HL-60 (cell line): ENCODE data around the gene PLAAT3.

Experiments used
- DNase-seq, 2 experiments: peaks; one replicate each; pipeline ENCODE4 v3.0.0-alpha.2; 2010 to 2020; ENCODE audit warnings: low read depth in 1 of 2, low spot score in 1 of 2
- H3K27ac ChIP-seq: fragments of 250-450 bp; sonication (Bioruptor Pico); replicated peaks from 2 replicates; pipeline ENCODE4 v1.5.1; 2020; ENCODE audit warnings: mild to moderate bottlenecking, moderate library complexity
- H3K27me3 ChIP-seq: fragments of 250-450 bp; sonication (Bioruptor Pico); 2 replicates; pipeline ENCODE4 v1.5.1; 2021; ENCODE audit warnings: mild to moderate bottlenecking, moderate library complexity; ENCODE audit not compliant: insufficient read depth, poor library complexity, severe bottlenecking
- H3K4me3 ChIP-seq: replicated peaks from 2 replicates; pipeline ENCODE4 v1.5.1; 2011; ENCODE audit warnings: mild to moderate bottlenecking, control low read depth, low read length; ENCODE audit not compliant: insufficient read depth
- GABPA ChIP-seq: IDR thresholded peaks from 2 replicates; pipeline ENCODE4 v1.6.1; 2012; ENCODE audit warnings: low read depth
- POLR2AphosphoS5 ChIP-seq: IDR thresholded peaks from 2 replicates; pipeline ENCODE4 v1.6.1; 2012; ENCODE audit warnings: low read depth
- SPI1 ChIP-seq: IDR thresholded peaks from 2 replicates; pipeline ENCODE4 v1.6.1; 2012; ENCODE audit warnings: low read depth, mild to moderate bottlenecking, borderline replicate concordance
- TF ChIP-seq, protein P1 (sequence below): IDR thresholded peaks from 2 replicates; pipeline ENCODE4 v1.6.1; 2012; ENCODE audit warnings: low read depth; ENCODE audit not compliant: insufficient replicate concordance
- TF ChIP-seq, protein P2 (sequence below): IDR thresholded peaks from one replicate; pipeline ENCODE4 v1.5.1; 2011; ENCODE audit warnings: low read length, control low read depth, inconsistent platforms; ENCODE audit not compliant: insufficient read depth

Gene PLAAT3

DNA sequence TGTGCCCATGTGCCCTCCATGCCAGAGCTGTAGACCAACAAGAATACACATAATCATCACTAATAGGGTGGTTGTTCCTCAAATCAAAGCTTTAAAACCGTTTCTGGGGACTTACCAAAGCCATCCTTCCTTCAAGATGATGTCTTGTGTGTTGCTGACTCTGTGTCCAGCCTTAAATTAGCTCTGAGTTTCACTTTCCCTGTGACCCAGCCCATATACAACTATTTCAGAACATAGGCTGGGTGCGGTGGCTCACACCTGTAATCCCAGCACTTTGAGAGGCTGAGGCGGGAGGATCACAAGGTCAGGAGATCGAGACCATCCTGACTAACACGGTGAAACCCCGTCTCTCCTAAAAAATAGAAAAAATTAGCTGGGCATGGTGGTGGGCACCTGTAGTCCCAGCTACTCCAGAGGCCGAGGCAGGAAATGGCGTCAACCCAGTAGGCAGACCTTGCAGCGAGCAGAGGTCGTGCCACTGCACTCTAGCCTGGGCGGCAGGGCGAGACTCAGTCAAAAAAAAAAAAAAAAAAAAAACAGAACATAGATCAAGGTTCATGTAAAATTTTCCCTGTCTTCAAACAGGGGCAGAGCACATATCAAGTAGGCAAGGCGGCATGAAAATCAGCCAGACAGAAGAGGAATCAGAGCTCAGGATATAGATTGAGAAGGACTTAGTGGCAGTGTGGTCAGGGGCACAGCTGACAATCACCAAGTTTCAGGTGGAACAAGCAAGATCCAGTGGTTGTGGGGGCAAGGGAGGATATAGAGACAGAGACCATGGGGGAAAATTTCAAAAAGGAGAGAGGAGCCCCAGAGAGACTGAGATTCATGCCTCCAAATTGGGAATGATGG is 50.8 kb downstream of the PLAAT3 start, which contains the start of gene PLAAT2:
PLAAT2 (minus strand) TSS at position 179 of the 855 bp plus-strand sequence; CDS start at position 124, 55 bp downstream.
- H3K4me3 ChIP-seq = no peak within 1 kb of the TSS
- no peak for DNase-seq
- H3K27ac ChIP-seq = no peak within 1 kb of the TSS
- TF ChIP-seq, protein P1, sequence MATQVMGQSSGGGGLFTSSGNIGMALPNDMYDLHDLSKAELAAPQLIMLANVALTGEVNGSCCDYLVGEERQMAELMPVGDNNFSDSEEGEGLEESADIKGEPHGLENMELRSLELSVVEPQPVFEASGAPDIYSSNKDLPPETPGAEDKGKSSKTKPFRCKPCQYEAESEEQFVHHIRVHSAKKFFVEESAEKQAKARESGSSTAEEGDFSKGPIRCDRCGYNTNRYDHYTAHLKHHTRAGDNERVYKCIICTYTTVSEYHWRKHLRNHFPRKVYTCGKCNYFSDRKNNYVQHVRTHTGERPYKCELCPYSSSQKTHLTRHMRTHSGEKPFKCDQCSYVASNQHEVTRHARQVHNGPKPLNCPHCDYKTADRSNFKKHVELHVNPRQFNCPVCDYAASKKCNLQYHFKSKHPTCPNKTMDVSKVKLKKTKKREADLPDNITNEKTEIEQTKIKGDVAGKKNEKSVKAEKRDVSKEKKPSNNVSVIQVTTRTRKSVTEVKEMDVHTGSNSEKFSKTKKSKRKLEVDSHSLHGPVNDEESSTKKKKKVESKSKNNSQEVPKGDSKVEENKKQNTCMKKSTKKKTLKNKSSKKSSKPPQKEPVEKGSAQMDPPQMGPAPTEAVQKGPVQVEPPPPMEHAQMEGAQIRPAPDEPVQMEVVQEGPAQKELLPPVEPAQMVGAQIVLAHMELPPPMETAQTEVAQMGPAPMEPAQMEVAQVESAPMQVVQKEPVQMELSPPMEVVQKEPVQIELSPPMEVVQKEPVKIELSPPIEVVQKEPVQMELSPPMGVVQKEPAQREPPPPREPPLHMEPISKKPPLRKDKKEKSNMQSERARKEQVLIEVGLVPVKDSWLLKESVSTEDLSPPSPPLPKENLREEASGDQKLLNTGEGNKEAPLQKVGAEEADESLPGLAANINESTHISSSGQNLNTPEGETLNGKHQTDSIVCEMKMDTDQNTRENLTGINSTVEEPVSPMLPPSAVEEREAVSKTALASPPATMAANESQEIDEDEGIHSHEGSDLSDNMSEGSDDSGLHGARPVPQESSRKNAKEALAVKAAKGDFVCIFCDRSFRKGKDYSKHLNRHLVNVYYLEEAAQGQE = no peak
- no peak for TF ChIP-seq POLR2AphosphoS5
- TF ChIP-seq SPI1 = no peak
- TF ChIP-seq, protein P2, sequence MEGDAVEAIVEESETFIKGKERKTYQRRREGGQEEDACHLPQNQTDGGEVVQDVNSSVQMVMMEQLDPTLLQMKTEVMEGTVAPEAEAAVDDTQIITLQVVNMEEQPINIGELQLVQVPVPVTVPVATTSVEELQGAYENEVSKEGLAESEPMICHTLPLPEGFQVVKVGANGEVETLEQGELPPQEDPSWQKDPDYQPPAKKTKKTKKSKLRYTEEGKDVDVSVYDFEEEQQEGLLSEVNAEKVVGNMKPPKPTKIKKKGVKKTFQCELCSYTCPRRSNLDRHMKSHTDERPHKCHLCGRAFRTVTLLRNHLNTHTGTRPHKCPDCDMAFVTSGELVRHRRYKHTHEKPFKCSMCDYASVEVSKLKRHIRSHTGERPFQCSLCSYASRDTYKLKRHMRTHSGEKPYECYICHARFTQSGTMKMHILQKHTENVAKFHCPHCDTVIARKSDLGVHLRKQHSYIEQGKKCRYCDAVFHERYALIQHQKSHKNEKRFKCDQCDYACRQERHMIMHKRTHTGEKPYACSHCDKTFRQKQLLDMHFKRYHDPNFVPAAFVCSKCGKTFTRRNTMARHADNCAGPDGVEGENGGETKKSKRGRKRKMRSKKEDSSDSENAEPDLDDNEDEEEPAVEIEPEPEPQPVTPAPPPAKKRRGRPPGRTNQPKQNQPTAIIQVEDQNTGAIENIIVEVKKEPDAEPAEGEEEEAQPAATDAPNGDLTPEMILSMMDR = no peak
- no peak for TF ChIP-seq GABPA
- no peaks in the 10 kb centered on the region for H3K27me3 ChIP-seq

DNA sequence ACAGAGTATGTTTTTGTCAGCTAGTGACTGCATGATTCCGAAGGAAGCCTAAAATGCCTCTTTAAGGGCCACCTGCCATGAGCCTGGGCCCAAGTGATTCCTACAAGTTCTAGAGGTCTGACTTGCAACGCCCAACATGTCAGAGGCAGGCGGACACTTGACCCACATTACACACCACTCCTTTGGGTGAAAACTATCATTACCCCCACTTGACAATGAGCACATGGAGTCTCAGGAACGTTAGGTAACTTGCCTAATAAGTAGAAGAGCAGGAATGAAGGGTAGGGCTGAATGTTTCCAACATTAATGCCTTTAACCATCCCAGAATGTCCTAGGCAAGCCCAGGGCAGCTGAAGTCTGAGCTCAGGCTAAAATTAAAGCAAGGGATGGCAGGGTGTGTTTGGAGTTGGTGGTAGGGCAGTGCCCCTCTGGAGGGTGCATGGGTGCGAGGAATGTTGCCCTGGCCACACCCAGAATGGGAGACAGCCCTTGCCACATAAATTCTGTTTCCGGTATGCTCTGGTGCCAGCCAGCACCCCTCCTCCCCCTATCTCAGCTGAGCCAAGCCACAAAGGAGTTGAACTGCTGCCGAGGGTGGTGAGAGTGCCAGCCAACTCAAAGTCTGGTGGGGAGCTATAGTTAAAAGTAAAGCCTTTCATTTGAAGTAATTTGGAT is 53.6 kb downstream of the PLAAT3 start:
- DNase-seq = peak in 1 of 2 experiments; percentile 20
- Histone ChIP-seq H3K4me3 (no peak overlapping the region), H3K27me3 (no peaks in the 10 kb centered on the region), H3K27ac (no peak overlapping the region)
- no peak for TF ChIP-seq POLR2AphosphoS5
- TF ChIP-seq, protein P2 = no peak
- TF ChIP-seq, protein P1 = no peak

DNA sequence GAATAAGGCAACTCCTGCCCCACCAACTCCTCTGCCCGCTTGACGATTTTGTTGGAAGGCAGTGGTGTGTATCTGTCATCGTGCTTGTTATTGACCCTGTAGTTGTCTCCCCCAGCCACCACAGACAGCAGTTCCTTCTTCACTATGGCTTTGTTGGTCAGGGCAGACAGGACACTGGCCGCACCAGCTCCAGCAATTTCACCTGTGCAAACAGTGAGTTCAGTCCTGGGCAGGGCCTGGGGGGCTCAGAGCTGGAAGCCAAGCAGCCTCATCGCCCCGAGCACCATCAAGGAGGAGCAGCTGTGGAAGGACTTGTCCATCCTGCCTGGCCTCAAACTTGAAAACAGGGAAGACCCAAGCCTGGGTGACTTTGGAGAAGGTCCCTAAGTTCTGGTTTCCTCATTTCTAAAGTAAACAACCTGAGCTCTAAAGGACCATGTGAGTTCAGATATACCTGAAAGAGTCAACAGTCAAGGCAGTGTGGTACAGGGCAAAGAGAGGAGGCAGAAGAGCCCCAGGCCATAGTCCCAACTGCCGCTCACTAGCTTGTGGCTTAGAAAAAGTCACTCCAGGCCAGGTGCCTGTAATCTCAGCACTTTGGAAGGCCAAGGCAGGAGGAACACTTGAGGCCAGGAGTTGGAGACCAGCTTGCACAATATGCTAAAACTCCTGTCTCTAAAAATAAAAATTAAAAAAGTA is 55.6 kb downstream of the PLAAT3 start:
- Histone ChIP-seq H3K27ac (no peak overlapping the region), H3K27me3 (no peaks in the 10 kb centered on the region), H3K4me3 (no peak overlapping the region)
- TF ChIP-seq GABPA (no peak), SPI1 (no peak), POLR2AphosphoS5 (no peak)
- TF ChIP-seq, protein P2 = no peak
- TF ChIP-seq, protein P1 = no peak
- DNase-seq = no peak
